Psoas muscle (tissue), 8 donors: Measurements from ENCODE around the gene CLTA. TPM values are rescaled to one million over a fixed set of nuclear protein-coding genes. Genes with fewer than 3 reads are reported as not detected.
"Not testable (repeated sequence)": the region's sequence is repeated elsewhere in the genome, so short reads cannot be mapped to it uniquely, and the experiment has no call there.

Source experiments
- ATAC-seq, 4 donors: fragments of 200-7000 bp; cut with Tn5 transposase; one replicate each; pipeline ENCODE4 v1.9.1; 2020; ENCODE audit warnings: moderate library complexity in 3 of 4, mild to moderate bottlenecking in 2 of 4
- DNase-seq, 2 donors: peaks; one replicate each; pipeline ENCODE4 v3.0.0-alpha.2; 2020
- H3K27ac ChIP-seq: fragments of 200-600 bp; one replicate; pipeline ENCODE4 v1.8.0; 2022
- H3K27me3 ChIP-seq, 3 donors: fragments of 200-600 bp in 1 of 3; one replicate each; pipeline versions ENCODE4 v1.6.1 to v1.8.0; 2013 to 2022; ENCODE audit warnings: low read length in 2 of 3, mild to moderate bottlenecking in 2 of 3, moderate library complexity in 1 of 3; ENCODE audit not compliant: insufficient read depth in 3 of 3
- H3K36me3 ChIP-seq, 2 donors: fragments of 200-600 bp in 1 of 2; one replicate each; pipeline versions ENCODE4 v1.6.1 to v1.8.0; 2013 to 2022; ENCODE audit warnings: low read depth in 1 of 2, mild to moderate bottlenecking in 1 of 2, moderate library complexity in 1 of 2; ENCODE audit not compliant: insufficient read depth in 1 of 2
- H3K4me1 ChIP-seq: fragments of 200-600 bp; one replicate; pipeline ENCODE4 v1.8.0; 2022
- H3K4me3 ChIP-seq: fragments of 200-600 bp; one replicate; pipeline ENCODE4 v1.8.0; 2022; ENCODE audit warnings: mild to moderate bottlenecking
- H3K9me3 ChIP-seq: fragments of 200-600 bp; one replicate; pipeline ENCODE4 v1.8.0; 2022
- WGBS, 3 donors: extraction: QIAGEN DNeasy Blood & Tissue Kit; methylation state at CpG; one replicate each; pipeline versions ENCODE4 v1.1.6 to v1.1.7; 2013; 5-methylcytosine and 5-hydroxymethylcytosine counted together
- intact Hi-C, 2 donors: fragments of 100-400 bp; cut with DNase I; formaldehyde crosslinking; loops; one replicate each; pipeline versions ENCODE4 v1.11.0 to v1.14.2; 2022
- polyA plus RNA-seq, 3 donors: library from polyadenylated mRNA; stranded (reverse); fragments of 200-250 nt; gene quantifications; one replicate each; pipeline ENCODE4 v1.2.3, GENCODE V29; 2013
- total RNA-seq, 4 donors: library from RNA; stranded (reverse); fragmentation: NEBNext Ultra II Directional in 2 of 4; extraction: Animal tissue kit (Norgen Biotek cat#: 25700) in 2 of 4; gene quantifications; one replicate each; pipeline versions ENCODE4 v1.2.1 to v1.2.4, GENCODE V29; 2021 to 2023
- TF ChIP-seq, protein P1 (sequence below): fragments of 200-600 bp; IDR thresholded peaks from one replicate; pipeline ENCODE4 v1.8.0; 2022; ENCODE audit warnings: antibody characterized with exemption
- donor health status: healthy with polysubstance abuse.
- donor health status: DM: no; HTN: no; CAD: no; lungs with moderate emphysema.
- donor health status: Bipolar disorder and iron deficiency.
- donor health status: healthy.
- donor health status: DM: yes; HTN: yes; CAD: no.
- donor health status: DM: no; HTN: no; CAD: no.
- donor health status: DM: no; HTN: no; CAD: no.
- donor health status: DM: yes; HTN: yes; CAD: no.

The CLTA gene
- total and polyA plus RNA-seq, 7 donors: 52.1 to 125 (median 58.3) TPM

DNA sequence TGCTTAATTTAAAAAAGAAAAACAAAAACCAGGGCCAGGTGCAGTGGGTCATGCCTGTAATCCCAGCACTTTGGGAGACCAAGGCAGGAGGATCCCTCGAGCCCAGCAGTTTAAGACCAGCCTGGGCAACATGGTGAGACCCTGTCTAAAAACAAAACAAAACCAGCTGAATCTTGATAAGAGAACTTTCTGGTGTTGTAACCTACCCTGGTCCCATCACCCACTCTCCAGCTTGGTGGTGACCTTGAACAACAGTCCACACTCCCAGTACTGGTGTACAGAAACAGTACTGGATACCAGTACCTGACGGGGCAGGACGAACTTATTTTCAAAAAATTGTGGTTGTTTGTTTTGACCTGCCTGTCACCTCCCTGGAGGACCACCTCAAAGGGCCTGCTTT lies 30.9 kb downstream of the CLTA start:
- intact Hi-C loops: no loop called here
- H3K27ac ChIP-seq: no peak overlapping the region
- H3K4me3 ChIP-seq: no peak overlapping the region
- DNase-seq: no peak
- WGBS, 3 donors: 95 to 100% (median 96%) methylated on average over 3 of the region's 3 CpGs
- TF ChIP-seq, protein P1, sequence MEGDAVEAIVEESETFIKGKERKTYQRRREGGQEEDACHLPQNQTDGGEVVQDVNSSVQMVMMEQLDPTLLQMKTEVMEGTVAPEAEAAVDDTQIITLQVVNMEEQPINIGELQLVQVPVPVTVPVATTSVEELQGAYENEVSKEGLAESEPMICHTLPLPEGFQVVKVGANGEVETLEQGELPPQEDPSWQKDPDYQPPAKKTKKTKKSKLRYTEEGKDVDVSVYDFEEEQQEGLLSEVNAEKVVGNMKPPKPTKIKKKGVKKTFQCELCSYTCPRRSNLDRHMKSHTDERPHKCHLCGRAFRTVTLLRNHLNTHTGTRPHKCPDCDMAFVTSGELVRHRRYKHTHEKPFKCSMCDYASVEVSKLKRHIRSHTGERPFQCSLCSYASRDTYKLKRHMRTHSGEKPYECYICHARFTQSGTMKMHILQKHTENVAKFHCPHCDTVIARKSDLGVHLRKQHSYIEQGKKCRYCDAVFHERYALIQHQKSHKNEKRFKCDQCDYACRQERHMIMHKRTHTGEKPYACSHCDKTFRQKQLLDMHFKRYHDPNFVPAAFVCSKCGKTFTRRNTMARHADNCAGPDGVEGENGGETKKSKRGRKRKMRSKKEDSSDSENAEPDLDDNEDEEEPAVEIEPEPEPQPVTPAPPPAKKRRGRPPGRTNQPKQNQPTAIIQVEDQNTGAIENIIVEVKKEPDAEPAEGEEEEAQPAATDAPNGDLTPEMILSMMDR: no peak
- no peak for ATAC-seq
- H3K36me3 ChIP-seq: peaks cover 8 to 98% of the 10 kb centered on the region in 2 donors
- H3K27me3 ChIP-seq: no peaks in the 10 kb centered on the region
- H3K9me3 ChIP-seq: no peaks in the 10 kb centered on the region
- no peaks in the 10 kb centered on the region for H3K4me1 ChIP-seq

DNA sequence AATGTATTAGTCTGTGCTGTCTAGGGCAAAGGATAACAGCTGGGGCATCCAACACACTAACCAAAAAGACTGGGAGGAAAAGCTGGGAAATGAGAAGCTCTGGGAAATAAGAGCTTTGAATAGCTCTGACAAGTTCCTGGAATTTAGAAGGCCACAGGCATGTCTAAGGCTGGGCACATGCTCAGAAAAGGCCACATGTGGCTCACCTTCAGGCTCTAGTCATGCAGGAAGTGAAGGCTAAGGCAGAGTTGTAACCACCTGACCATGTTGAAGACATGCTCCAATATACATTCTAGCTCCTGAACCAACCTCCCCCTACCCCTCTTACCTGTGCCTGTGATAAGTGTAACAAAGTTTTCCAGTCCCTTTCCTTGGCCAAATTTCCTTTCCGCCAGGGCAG lies 31.7 kb downstream of the CLTA start:
- Histone ChIP-seq H3K27me3 (no peaks in the 10 kb centered on the region), H3K36me3 (peaks cover 11 to 98% of the 10 kb centered on the region in 2 donors), H3K27ac (no peak overlapping the region), H3K4me1 (no peaks in the 10 kb centered on the region), H3K9me3 (no peaks in the 10 kb centered on the region), H3K4me3 (no peak overlapping the region)
- DNase-seq: no peak
- 94 to 100% (median 94%) methylated on average over 1 of the region's 1 CpG for WGBS, 3 donors
- TF ChIP-seq, protein P1: no peak
- intact Hi-C loops: no loop called here
- ATAC-seq: peak in 1 of 4 donors; percentile 18

DNA sequence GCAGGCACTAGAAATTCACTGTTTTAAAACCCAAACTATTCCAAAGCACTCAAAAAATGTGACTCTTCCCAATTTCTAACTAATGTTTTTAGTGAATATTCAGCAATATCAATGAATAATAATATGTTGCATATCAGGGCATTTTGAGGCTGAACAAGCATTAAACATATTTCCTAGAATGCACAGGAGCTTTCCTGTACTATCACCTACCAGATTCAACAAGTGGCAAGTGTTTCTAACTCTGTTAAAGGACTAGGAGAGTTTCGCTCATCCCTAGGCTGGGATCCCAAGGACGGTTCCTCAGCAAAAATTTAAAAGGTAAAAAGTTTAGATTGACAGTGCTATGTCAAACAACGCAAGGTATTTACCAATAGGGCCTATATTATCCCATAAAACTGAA lies 46.5 kb downstream of the CLTA start:
- WGBS, 3 donors: 92 to 97% (median 93%) methylated on average over 3 of the region's 3 CpGs
- intact Hi-C loops: no loop called here
- Histone ChIP-seq H3K36me3 (peaks cover 0 to 78% of the 10 kb centered on the region in 2 donors), H3K9me3 (no peaks in the 10 kb centered on the region), H3K27ac (no peak overlapping the region), H3K27me3 (no peaks in the 10 kb centered on the region), H3K4me1 (no peaks in the 10 kb centered on the region), H3K4me3 (no peak overlapping the region)
- TF ChIP-seq, protein P1: no peak
- no peak for DNase-seq
- no peak for ATAC-seq

DNA sequence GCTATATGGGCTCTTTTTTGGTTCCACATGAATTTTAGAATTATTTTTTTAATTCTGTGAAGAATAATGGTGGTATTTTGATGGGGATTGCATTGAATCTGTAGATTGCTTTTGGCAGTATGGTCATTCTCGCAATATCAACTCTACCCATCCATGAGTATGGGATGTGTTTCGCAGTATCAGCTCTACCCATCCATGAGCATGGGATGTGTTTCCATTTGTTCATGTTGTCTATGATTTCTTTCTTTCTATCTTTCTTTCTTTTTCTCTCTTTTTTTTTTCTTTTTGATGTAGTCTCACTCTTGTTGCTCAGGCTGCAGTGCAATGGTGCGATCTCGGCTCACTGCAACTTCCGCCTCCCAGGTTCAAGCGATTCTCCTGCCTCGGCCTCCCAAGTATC lies 48.5 kb downstream of the CLTA start:
- H3K27ac ChIP-seq, H3K9me3 ChIP-seq, H3K4me1 ChIP-seq, DNase-seq, ATAC-seq, H3K4me3 ChIP-seq, H3K27me3 ChIP-seq, intact Hi-C loops: not testable (repeated sequence)
- WGBS, 3 donors: 97 to 99% (median 99%) methylated on average over 7 of the region's 7 CpGs
- H3K36me3 ChIP-seq: peaks cover 0 to 73% of the 10 kb centered on the region in 2 donors

- WGBS, 3 donors: 96 to 100% (median 99%) methylated on average over 3 of the region's 3 CpGs
- intact Hi-C loops, H3K27me3 ChIP-seq, H3K4me1 ChIP-seq, H3K4me3 ChIP-seq, H3K27ac ChIP-seq, ATAC-seq, DNase-seq, H3K9me3 ChIP-seq: not testable (repeated sequence)
- H3K36me3 ChIP-seq: peaks cover 0 to 73% of the 10 kb centered on the region in 2 donors
Measured at GRCh38 chr9:36239675-36240074, 49.0 kb downstream of the CLTA start.

DNA sequence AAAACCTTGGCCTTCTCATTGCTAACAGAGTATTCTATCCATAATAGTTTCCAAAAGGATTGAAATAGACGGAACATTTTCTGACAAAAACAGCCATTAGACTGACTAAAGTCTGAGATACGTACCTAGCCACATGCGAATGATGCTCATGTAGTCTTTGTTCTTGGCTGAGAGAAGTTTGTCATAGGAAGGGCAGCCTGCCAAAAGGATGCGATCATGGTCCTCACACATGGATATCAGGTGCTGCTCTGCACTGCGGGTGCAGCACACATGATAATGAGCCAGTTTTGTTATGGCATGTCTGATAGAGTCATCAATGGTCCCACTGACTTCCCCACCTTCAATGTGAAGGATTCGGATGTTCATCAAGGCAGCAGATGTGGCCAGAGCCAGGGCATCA lies 55.2 kb downstream of the CLTA start:
- TF ChIP-seq, protein P1: no peak
- Histone ChIP-seq H3K27ac (no peak overlapping the region), H3K9me3 (no peaks in the 10 kb centered on the region), H3K27me3 (no peaks in the 10 kb centered on the region), H3K36me3 (peaks cover 5 to 68% of the 10 kb centered on the region in 2 donors), H3K4me3 (no peak overlapping the region), H3K4me1 (peaks cover 3% of the 10 kb centered on the region)
- intact Hi-C loops: loop anchor here (2.0 to 5.0 kb wide), 2 partner anchors 81 to 83 kb away; no protein-coding TSS in a partner anchor
- DNase-seq: no peak
- ATAC-seq: no peak
- 81 to 89% (median 88%) methylated on average over 6 of the region's 6 CpGs for whole genome bisulfite sequencing, 3 donors
